Stimulated activated CD8-positive, alpha-beta memory T cell treated with anti-CD3 and anti-CD28 coated beads, Interleukin-2, amount 100 ng/mL, for 1 hour (primary cell): Measurements from ENCODE around the gene NDRG3.
"Not testable (repeated sequence)": the region's sequence is repeated elsewhere in the genome, so short reads cannot be mapped to it uniquely, and the experiment has no call there.

Experiments used
- DNase-seq, 2 donors: peaks; one replicate each; pipeline ENCODE4 v3.0.0-alpha.2; 2020; ENCODE audit warnings: low read depth in 2 of 2

Gene NDRG3

GRCh38 chr20:36644032-36644705, 101.7 kb downstream of the NDRG3 start:
- DNase-seq, result peak; percentile 18 to 21

GRCh38 chr20:36642136-36642535, 103.8 kb downstream of the NDRG3 start:
- no peak for DNase-seq

GRCh38 chr20:36641506-36641843, 104.4 kb downstream of the NDRG3 start:
- no peak for DNase-seq

- DNase-seq, result not testable (repeated sequence)
These were observed 107.0 kb downstream of the NDRG3 start for GRCh38 chr20:36638876-36639400.

- no peak for DNase-seq
These were observed 111.5 kb downstream of the NDRG3 start for GRCh38 chr20:36634342-36634741.

- DNase-seq, result no peak
These were observed 112.6 kb downstream of the NDRG3 start for GRCh38 chr20:36633285-36633772.

GRCh38 chr20:36632487-36633284, 113.2 kb downstream of the NDRG3 start:
- no peak for DNase-seq

- DNase-seq, result no peak
These were observed 113.8 kb downstream of the NDRG3 start for GRCh38 chr20:36632147-36632486.

GRCh38 chr20:36631646-36632045, 114.2 kb downstream of the NDRG3 start:
- DNase-seq, result no peak

GRCh38 chr20:36629719-36630681, 115.9 kb downstream of the NDRG3 start:
- peak in 1 of 2 donors; percentile 24 for DNase-seq

GRCh38 chr20:36628076-36628475, 117.8 kb downstream of the NDRG3 start:
- DNase-seq, result peak in 1 of 2 donors; percentile 15

- no peak for DNase-seq
These were observed 121.0 kb downstream of the NDRG3 start for GRCh38 chr20:36624944-36625324.

GRCh38 chr20:36624068-36624943, 121.6 kb downstream of the NDRG3 start:
- no peak for DNase-seq

GRCh38 chr20:36623444-36623843, 122.4 kb downstream of the NDRG3 start:
- no peak for DNase-seq

GRCh38 chr20:36620917-36621316, 125.0 kb downstream of the NDRG3 start:
- no peak for DNase-seq

GRCh38 chr20:36614781-36615557, 130.9 kb downstream of the NDRG3 start:
- no peak for DNase-seq

GRCh38 chr20:36613974-36614373, 131.9 kb downstream of the NDRG3 start:
- DNase-seq, result no peak

GRCh38 chr20:36611625-36612024, 134.3 kb downstream of the NDRG3 start:
- no peak for DNase-seq

- not testable (repeated sequence) for DNase-seq
These were observed 137.5 kb downstream of the NDRG3 start for GRCh38 chr20:36608388-36608728.
